Ammon's horn (tissue), 1 donor: Measurements from ENCODE around the gene PSME1.
A peak's percentile ranks its signal among the peaks of the same experiment; 100 is the strongest.

Source experiments
- DNase-seq: peaks from one replicate; pipeline ENCODE4 v3.0.0-alpha.2; 2016; ENCODE audit warnings: low spot score

Gene PSME1

GRCh38 chr14:24135834-24136683 lies at the start of gene PSME1:
TSS of gene PSME1 (plus strand) at chr14:24136194. CDS start at chr14:24136263, 69 bp downstream.
- peak; percentile 97 for DNase-seq

- DNase-seq: no peak
Measured at GRCh38 chr14:24087004-24087403, 49.0 kb upstream of the PSME1 start.

GRCh38 chr14:24088095-24088494 lies 47.9 kb upstream of the PSME1 start:
- no peak for DNase-seq

GRCh38 chr14:24089890-24090289 lies 46.1 kb upstream of the PSME1 start:
- no peak for DNase-seq

- no peak for DNase-seq
Measured at GRCh38 chr14:24092110-24092504, 43.9 kb upstream of the PSME1 start.

GRCh38 chr14:24092505-24093206 lies 43.3 kb upstream of the PSME1 start:
- DNase-seq: no peak

GRCh38 chr14:24093207-24093900 lies 42.6 kb upstream of the PSME1 start:
- DNase-seq: no peak

GRCh38 chr14:24093901-24094840 lies 41.8 kb upstream of the PSME1 start, which contains the start of gene PCK2:
TSS of gene PCK2 (plus strand) at chr14:24094311. CDS start at chr14:24094406, 95 bp downstream.
- DNase-seq: peak; percentile 83

GRCh38 chr14:24094841-24095270 lies 41.1 kb upstream of the PSME1 start:
- no peak for DNase-seq

- DNase-seq: peak; percentile 35
Measured at GRCh38 chr14:24095271-24096068, 40.5 kb upstream of the PSME1 start.

- DNase-seq: no peak
Measured at GRCh38 chr14:24096545-24097181, 39.3 kb upstream of the PSME1 start.

GRCh38 chr14:24098229-24098926 lies 37.6 kb upstream of the PSME1 start:
- no peak for DNase-seq

GRCh38 chr14:24098927-24099813 lies 36.8 kb upstream of the PSME1 start:
- DNase-seq: no peak

- DNase-seq: no peak
Measured at GRCh38 chr14:24100197-24100981, 35.6 kb upstream of the PSME1 start.

- DNase-seq: no peak
Measured at GRCh38 chr14:24100982-24101494, 35.0 kb upstream of the PSME1 start.

GRCh38 chr14:24102357-24103048 lies 33.5 kb upstream of the PSME1 start:
- no peak for DNase-seq

- no peak for DNase-seq
Measured at GRCh38 chr14:24103451-24103850, 32.5 kb upstream of the PSME1 start.
